Transverse colon (tissue), 4 donors: Measurements from ENCODE around the gene C14orf180. TPM values are rescaled to one million over a fixed set of nuclear protein-coding genes. Genes with fewer than 3 reads are reported as not detected.
"Not testable (repeated sequence)": the region's sequence is repeated elsewhere in the genome, so short reads cannot be mapped to it uniquely, and the experiment has no call there.

Experiments used
- DNase-seq: peaks from one replicate; pipeline ENCODE4 v3.0.0-alpha.2; 2019
- H3K27ac ChIP-seq, 4 donors: fragments of 200-600 bp; sonication (generic); 2 replicates each; pipeline ENCODE4 v1.5.1; 2016 to 2018; ENCODE audit warnings: inconsistent platforms in 4 of 4
- H3K27me3 ChIP-seq: fragments of 200-600 bp; sonication (generic); 2 replicates; pipeline ENCODE4 v1.5.1; 2017; ENCODE audit warnings: inconsistent platforms
- H3K36me3 ChIP-seq, 4 donors: fragments of 200-600 bp; sonication (generic); 2 replicates each; pipeline ENCODE4 v1.5.1; 2017 to 2019; ENCODE audit warnings: inconsistent platforms in 4 of 4
- H3K4me1 ChIP-seq, 4 donors: fragments of 200-600 bp; sonication (generic); 2 replicates each; pipeline ENCODE4 v1.5.1; 2017 to 2020; ENCODE audit warnings: inconsistent platforms in 4 of 4
- H3K4me3 ChIP-seq, 4 donors: fragments of 200-600 bp; sonication (generic); 1 replicate in 1 of 4; 2 replicates in 3 of 4; pipeline versions ENCODE4 v1.5.1 to v1.6.1; 2017 to 2019; ENCODE audit warnings: inconsistent platforms in 4 of 4
- H3K9me3 ChIP-seq, 2 donors: fragments of 200-600 bp; sonication (generic); 2 replicates each; pipeline ENCODE4 v1.5.1; 2017 to 2019; ENCODE audit warnings: inconsistent platforms in 2 of 2
- CTCF ChIP-seq, 5 experiments: fragments of 200-600 bp in 3 of 5; fragments of 450-650 bp in 2 of 5; sonication (generic) in 3 of 5; IDR thresholded peaks; 1 replicate in 2 of 5; 2 replicates in 3 of 5; pipeline ENCODE4 v1.5.1; 2016 to 2017; ENCODE audit warnings: antibody characterized with exemption in 5 of 5, inconsistent platforms in 3 of 5, mild to moderate bottlenecking in 2 of 5, moderate library complexity in 1 of 5
- EP300 ChIP-seq: sonication (generic); formaldehyde crosslinking; IDR thresholded peaks from one replicate; pipeline ENCODE4 v1.6.1; 2017; ENCODE audit warnings: antibody characterized with exemption, low read depth
- POLR2A ChIP-seq: fragments of 450-650 bp; IDR thresholded peaks from one replicate; pipeline ENCODE4 v1.6.1; 2016; ENCODE audit warnings: antibody characterized with exemption, mild to moderate bottlenecking, moderate library complexity
- POLR2AphosphoS5 ChIP-seq, 3 donors: sonication (generic); formaldehyde crosslinking; IDR thresholded peaks; one replicate each; pipeline ENCODE4 v1.6.1; 2016; ENCODE audit warnings: antibody characterized with exemption in 3 of 3
- WGBS, 2 donors: methylation state at CpG; one replicate each; pipeline ENCODE4 v1.1.5; 2018; ENCODE audit warnings: low coverage in 1 of 2; 5-methylcytosine and 5-hydroxymethylcytosine counted together
- in situ Hi-C, 4 donors: fragments of 200-750 bp; cut with MboI; loops; one replicate each; pipeline versions ENCODE4 v1.15.0 to v1.15.1; 2017; ENCODE audit warnings: low sequenced_read_pairs in 3 of 4, low pct_ligation_motif_present in 1 of 4, low pct_unique_long_range_greater_than_20kb in 1 of 4
- intact Hi-C: fragments of 100-400 bp; cut with DNase I; formaldehyde crosslinking; loops from one replicate; pipeline ENCODE4 v1.15.1; 2023; ENCODE audit warnings: low total_unique reads
- total RNA-seq, 4 donors: library from RNA; depleted of rRNA; stranded (reverse); fragments of >200 nt; gene quantifications; one replicate each; pipeline ENCODE4 v1.1.0, GENCODE V29; 2016

Gene C14orf180
- total RNA-seq, 4 donors from 2014 or later, result 0.32 to 2.3 (median 1.1) TPM; not detected in 1

- in situ Hi-C loops (no loop called here), intact Hi-C loops (no loop called here)
- Histone ChIP-seq H3K27ac (no peak overlapping the region), H3K27me3 (peaks cover 62% of the 10 kb centered on the region), H3K4me3 (no peak overlapping the region), H3K36me3 (no peaks in the 10 kb centered on the region), H3K9me3 (peaks cover 0 to 2% of the 10 kb centered on the region in 2 donors), H3K4me1 (no peaks in the 10 kb centered on the region)
- WGBS, 2 donors, result 85% methylated on average over 20 of the region's 20 CpGs; no CpG with 5 or more reads in 1 of the 2 donors
- TF ChIP-seq EP300, result no peak
- no peak for DNase-seq
These were observed 54.7 kb downstream of the C14orf180 start for GRCh38 chr14:104634138-104634760.

- intact Hi-C loops, result no loop called here
- H3K27me3 ChIP-seq, result peaks cover 68% of the 10 kb centered on the region
- in situ Hi-C loops, result no loop called here
These were observed 55.5 kb downstream of the C14orf180 start for GRCh38 chr14:104634886-104635570.

GRCh38 chr14:104635717-104636116 lies 56.2 kb downstream of the C14orf180 start:
- no peak overlapping the region for H3K4me3 ChIP-seq
- in situ Hi-C loops, result no loop called here
- H3K9me3 ChIP-seq, result no peaks in the 10 kb centered on the region
- peaks cover 0 to 3% (median 0%) of the 10 kb centered on the region in 4 donors for H3K4me1 ChIP-seq
- no peak for DNase-seq
- TF ChIP-seq CTCF (IDR thresholded peaks at IDR 0.05) (no peak), EP300 (no peak), POLR2A (no peak), POLR2AphosphoS5 (IDR thresholded peaks at IDR 0.05) (no peak)
- H3K27me3 ChIP-seq, result peaks cover 70% of the 10 kb centered on the region
- intact Hi-C loops, result no loop called here
- no peaks in the 10 kb centered on the region for H3K36me3 ChIP-seq
- WGBS, 2 donors, result 82% methylated on average over 14 of the region's 14 CpGs; no CpG with 5 or more reads in 1 of the 2 donors
- H3K27ac ChIP-seq, result no peak overlapping the region

More at GRCh38 chr14:104634886-104635570, 55.5 kb downstream of the C14orf180 start:
- DNase-seq, result no peak
- Histone ChIP-seq H3K4me3 (no peak overlapping the region), H3K9me3 (no peaks in the 10 kb centered on the region), H3K36me3 (no peaks in the 10 kb centered on the region), H3K4me1 (peaks cover 0 to under 1% (median 0%) of the 10 kb centered on the region in 4 donors), H3K27ac (no peak overlapping the region)
- 67% methylated on average over 23 of the region's 26 CpGs; no CpG with 5 or more reads in 1 of the 2 donors for WGBS, 2 donors
- TF ChIP-seq POLR2A (no peak), CTCF (IDR thresholded peaks at IDR 0.05) (no peak), EP300 (no peak), POLR2AphosphoS5 (IDR thresholded peaks at IDR 0.05) (no peak)

- TF ChIP-seq POLR2A (no peak), POLR2AphosphoS5 (IDR thresholded peaks at IDR 0.05) (no peak), EP300 (no peak), CTCF (IDR thresholded peaks at IDR 0.05) (no peak)
- Histone ChIP-seq H3K9me3 (no peaks in the 10 kb centered on the region), H3K36me3 (no peaks in the 10 kb centered on the region), H3K4me3 (no peak overlapping the region), H3K4me1 (peaks cover 0 to 3% (median 0%) of the 10 kb centered on the region in 4 donors), H3K27ac (no peak overlapping the region), H3K27me3 (peaks cover 65% of the 10 kb centered on the region)
- intact Hi-C loops (no loop called here), in situ Hi-C loops (no loop called here)
- no peak for DNase-seq
- WGBS, 2 donors, result 85 to 86% methylated on average over 4 to 11 of the region's 11 CpGs
These were observed 56.6 kb downstream of the C14orf180 start for GRCh38 chr14:104636131-104636530.

- intact Hi-C loops, H3K36me3 ChIP-seq, H3K9me3 ChIP-seq, H3K27ac ChIP-seq, H3K4me3 ChIP-seq, in situ Hi-C loops, DNase-seq, H3K4me1 ChIP-seq: not testable (repeated sequence)
- WGBS, 2 donors, result 78% methylated on average over 35 of the region's 39 CpGs; no CpG with 5 or more reads in 1 of the 2 donors
- H3K27me3 ChIP-seq, result peaks cover 58% of the 10 kb centered on the region
These were observed 57.4 kb downstream of the C14orf180 start for GRCh38 chr14:104636846-104637545.
